ENCODE measurements around the gene AKR1C4. TPM values are rescaled to one million over a fixed set of nuclear protein-coding genes. Genes with fewer than 3 reads are reported as not detected.

AKR1C4 gene
- total and polyA plus RNA-seq, 2 of the 8 experiments (the other 6 are each of a cell fraction or from before 2014, with no cell fraction given) = not detected

DNA sequence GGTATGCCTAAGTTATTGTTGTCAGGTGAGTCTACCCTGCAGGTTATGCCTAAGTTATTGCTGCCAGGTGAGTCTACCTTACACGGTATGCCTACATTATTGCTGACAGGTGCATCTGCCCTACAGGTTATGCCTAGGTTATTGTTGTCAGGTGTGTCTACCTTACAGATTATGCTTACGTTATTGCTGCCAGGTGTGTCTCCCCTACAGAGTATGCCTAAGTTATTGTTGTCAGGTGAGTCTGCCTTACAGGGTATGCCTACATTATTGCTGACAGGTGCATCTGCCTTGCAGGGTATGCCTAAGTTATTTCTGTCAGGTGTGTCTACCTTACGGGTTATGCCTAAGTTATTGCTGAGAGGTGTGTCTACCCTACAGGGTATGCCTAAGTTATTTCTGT lies 64.2 kb downstream of the AKR1C4 start:
- Histone ChIP-seq H2BK12ac (ENCODE audit: low read depth, low read length) (no peak overlapping the region), H2BK5ac (ENCODE audit: low read depth, low read length) (no peak overlapping the region), H2AK5ac (ENCODE audit: low read depth, low read length) (no peak overlapping the region), H3K23me2 (ENCODE audit: low read depth, low read length) (no peaks in the 10 kb centered on the region), H4K20me1 (replicated peaks in 1 of 2; ENCODE audit: control insufficient read depth in 1 of 2, insufficient read depth in 2 of 2, low read length in 2 of 2) (no peaks in the 10 kb centered on the region), H4K91ac (replicated peaks; ENCODE audit: insufficient read length, low read length) (no peak overlapping the region), H4K5ac (ENCODE audit: insufficient read length, low read depth, low read length) (no peak overlapping the region), H4K8ac (ENCODE audit: extremely low read depth, insufficient read depth, low read length) (no peak overlapping the region), H3K79me2 (ENCODE audit: control insufficient read depth in 1 of 2, insufficient read depth in 2 of 2, low read length in 2 of 2) (no peaks in the 10 kb centered on the region), H3K27me3 (replicated peaks in 1 of 4; ENCODE audit: control insufficient read depth in 3 of 4, extremely low read depth in 1 of 4, insufficient read depth in 3 of 4, low read length in 3 of 4) (no peaks in the 10 kb centered on the region), H3K36me3 (ENCODE audit: control insufficient read depth in 2 of 4, insufficient read depth in 4 of 4, low read length in 3 of 4) (no peaks in the 10 kb centered on the region), H2BK120ac (replicated peaks; ENCODE audit: low read depth, low read length) (no peak overlapping the region), H3K4me1 (replicated peaks in 1 of 4; ENCODE audit: control insufficient read depth in 3 of 4, insufficient read depth in 4 of 4, low read length in 3 of 4) (peaks cover 0 to 5% (median 3%) of the 10 kb centered on the region in 4 experiments; a peak in 3 of 7 replicates), H3K23ac (ENCODE audit: insufficient read length) (no peak overlapping the region), H3K79me1 (ENCODE audit: low read depth, low read length) (no peaks in the 10 kb centered on the region), H2BK15ac (ENCODE audit: low read length) (no peak overlapping the region), H3K14ac (ENCODE audit: insufficient read length) (no peak overlapping the region), H2BK20ac (ENCODE audit: low read length) (no peak overlapping the region), H3K4ac (replicated peaks; ENCODE audit: insufficient read length, low read depth, low read length) (no peak overlapping the region), H3K9me3 (ENCODE audit: insufficient read depth in 2 of 2, low read depth in 1 of 2, low read length in 1 of 2) (peaks cover 9 to 21% of the 10 kb centered on the region in 2 experiments), H3K56ac (replicated peaks; ENCODE audit: insufficient read length, low read depth, low read length) (no peak overlapping the region), H3K9ac (replicated peaks in 1 of 4; ENCODE audit: extremely low read depth in 1 of 4, low read depth in 3 of 4, low read length in 3 of 4) (no peak overlapping the region), H3K18ac (ENCODE audit: extremely low read depth, low read length) (no peak overlapping the region), H2AFZ (ENCODE audit: low read length) (no peak overlapping the region), H3K4me2 (ENCODE audit: insufficient read depth in 1 of 2, low read depth in 2 of 2, low read length in 2 of 2) (no peak overlapping the region), H3K27ac (ENCODE audit: low read depth, low read length) (no peak overlapping the region), H3K4me3 (ENCODE audit: extremely low read depth in 1 of 4, insufficient read depth in 2 of 4, low read depth in 3 of 4, low read length in 4 of 4) (no peak overlapping the region)
- WGBS, 2 experiments (ENCODE audit: extremely low coverage in 1 of 2, insufficient coverage in 1 of 2, insufficient read length in 1 of 2, insufficient replicate concordance in 2 of 2, low coverage in 1 of 2, low lambda C conversion rate in 2 of 2, missing lambda C conversion rate in 1 of 2) = 93% methylated on average over 3 of the region's 3 CpGs; no CpG with 5 or more reads in 1 of the 2 experiments
- no peak for DNase-seq (ENCODE audit: low read depth in 1 of 2, low spot score in 2 of 2)
- ChIA-PET CTCF (ENCODE audit: partially characterized antibody) (interaction anchor here (1.0 to 1.7 kb wide), 3 partner anchors 21 to 411 kb away, joined by 3 to 6 read pairs (median 4); no protein-coding TSS in a partner anchor), POLR2A (ENCODE audit: partially characterized antibody) (no interaction called here)
- TF ChIP-seq PHF8 (conservative IDR thresholded peaks at IDR 0.05; ENCODE audit: low read depth, low read length) = no peak
- TF ChIP-seq, protein P1, sequence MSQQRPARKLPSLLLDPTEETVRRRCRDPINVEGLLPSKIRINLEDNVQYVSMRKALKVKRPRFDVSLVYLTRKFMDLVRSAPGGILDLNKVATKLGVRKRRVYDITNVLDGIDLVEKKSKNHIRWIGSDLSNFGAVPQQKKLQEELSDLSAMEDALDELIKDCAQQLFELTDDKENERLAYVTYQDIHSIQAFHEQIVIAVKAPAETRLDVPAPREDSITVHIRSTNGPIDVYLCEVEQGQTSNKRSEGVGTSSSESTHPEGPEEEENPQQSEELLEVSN (IDR thresholded peaks at IDR 0.05) = no peak
- TF ChIP-seq TAF7 (optimal IDR thresholded peaks at IDR 0.05; ENCODE audit: borderline replicate concordance, low read depth, low read length) = no peak
- TF ChIP-seq MAFK (IDR thresholded peaks at IDR 0.05; ENCODE audit: low read depth, low read length) = no peak
- TF ChIP-seq, protein P2, sequence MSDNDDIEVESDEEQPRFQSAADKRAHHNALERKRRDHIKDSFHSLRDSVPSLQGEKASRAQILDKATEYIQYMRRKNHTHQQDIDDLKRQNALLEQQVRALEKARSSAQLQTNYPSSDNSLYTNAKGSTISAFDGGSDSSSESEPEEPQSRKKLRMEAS (IDR thresholded peaks at IDR 0.05) = no peak
- no peak for TF ChIP-seq TBP (IDR thresholded peaks at IDR 0.05; ENCODE audit: low read depth, low read length)
- no peak for TF ChIP-seq RBBP5 (IDR thresholded peaks at IDR 0.05; ENCODE audit: borderline replicate concordance, low read depth, low read length)
- no peak for TF ChIP-seq SP1 (IDR thresholded peaks at IDR 0.05; ENCODE audit: low read depth, low read length)
- TF ChIP-seq CBX5 (IDR thresholded peaks at IDR 0.05; ENCODE audit: low read depth, low read length) = no peak
- no peak for TF ChIP-seq BCL11A (IDR thresholded peaks at IDR 0.05; ENCODE audit: low read depth in 2 of 2, low read length in 2 of 2)
- no peak for TF ChIP-seq POLR2A (IDR thresholded peaks at IDR 0.05; ENCODE audit: control extremely low read depth in 1 of 2, low read depth in 2 of 2, low read length in 2 of 2)
- no peak for TF ChIP-seq KDM4A (IDR thresholded peaks at IDR 0.05; ENCODE audit: low read depth, low read length, severe bottlenecking)
- TF ChIP-seq CEBPB (IDR thresholded peaks at IDR 0.05; ENCODE audit: low read depth, low read length) = no peak
- TF ChIP-seq SP4 (IDR thresholded peaks at IDR 0.05; ENCODE audit: low read length) = no peak
- FAIRE-seq = no peak

Measured in H1 (cell line).